Psoas muscle (tissue), 8 donors: Measurements from ENCODE around the gene USP24. TPM values are rescaled to one million over a fixed set of nuclear protein-coding genes. Genes with fewer than 3 reads are reported as not detected.
"Not testable (repeated sequence)": the region's sequence is repeated elsewhere in the genome, so short reads cannot be mapped to it uniquely, and the experiment has no call there.

ENCODE experiments used
- ATAC-seq, 4 donors: fragments of 200-7000 bp; cut with Tn5 transposase; one replicate each; pipeline ENCODE4 v1.9.1; 2020; ENCODE audit warnings: moderate library complexity in 3 of 4, mild to moderate bottlenecking in 2 of 4
- DNase-seq, 2 donors: peaks; one replicate each; pipeline ENCODE4 v3.0.0-alpha.2; 2020
- H3K27ac ChIP-seq: fragments of 200-600 bp; one replicate; pipeline ENCODE4 v1.8.0; 2022
- H3K27me3 ChIP-seq, 3 donors: fragments of 200-600 bp in 1 of 3; one replicate each; pipeline versions ENCODE4 v1.6.1 to v1.8.0; 2013 to 2022; ENCODE audit warnings: low read length in 2 of 3, mild to moderate bottlenecking in 2 of 3, moderate library complexity in 1 of 3; ENCODE audit not compliant: insufficient read depth in 3 of 3
- H3K36me3 ChIP-seq, 2 donors: fragments of 200-600 bp in 1 of 2; one replicate each; pipeline versions ENCODE4 v1.6.1 to v1.8.0; 2013 to 2022; ENCODE audit warnings: low read depth in 1 of 2, mild to moderate bottlenecking in 1 of 2, moderate library complexity in 1 of 2; ENCODE audit not compliant: insufficient read depth in 1 of 2
- H3K4me1 ChIP-seq: fragments of 200-600 bp; one replicate; pipeline ENCODE4 v1.8.0; 2022
- H3K4me3 ChIP-seq: fragments of 200-600 bp; one replicate; pipeline ENCODE4 v1.8.0; 2022; ENCODE audit warnings: mild to moderate bottlenecking
- H3K9me3 ChIP-seq: fragments of 200-600 bp; one replicate; pipeline ENCODE4 v1.8.0; 2022
- WGBS, 3 donors: extraction: QIAGEN DNeasy Blood & Tissue Kit; methylation state at CpG; one replicate each; pipeline versions ENCODE4 v1.1.6 to v1.1.7; 2013; 5-methylcytosine and 5-hydroxymethylcytosine counted together
- intact Hi-C, 2 donors: fragments of 100-400 bp; cut with DNase I; formaldehyde crosslinking; loops; one replicate each; pipeline versions ENCODE4 v1.11.0 to v1.14.2; 2022
- polyA plus RNA-seq, 3 donors: library from polyadenylated mRNA; stranded (reverse); fragments of 200-250 nt; gene quantifications; one replicate each; pipeline ENCODE4 v1.2.3, GENCODE V29; 2013
- total RNA-seq, 4 donors: library from RNA; stranded (reverse); fragmentation: NEBNext Ultra II Directional in 2 of 4; extraction: Animal tissue kit (Norgen Biotek cat#: 25700) in 2 of 4; gene quantifications; one replicate each; pipeline versions ENCODE4 v1.2.1 to v1.2.4, GENCODE V29; 2021 to 2023
- TF ChIP-seq, protein P1 (sequence below): fragments of 200-600 bp; IDR thresholded peaks from one replicate; pipeline ENCODE4 v1.8.0; 2022; ENCODE audit warnings: antibody characterized with exemption
- donor health status: healthy with polysubstance abuse.
- donor health status: DM: no; HTN: no; CAD: no; lungs with moderate emphysema.
- donor health status: Bipolar disorder and iron deficiency.
- donor health status: healthy.
- donor health status: DM: yes; HTN: yes; CAD: no.
- donor health status: DM: no; HTN: no; CAD: no.
- donor health status: DM: no; HTN: no; CAD: no.
- donor health status: DM: yes; HTN: yes; CAD: no.

USP24 gene
- total and polyA plus RNA-seq, 7 donors, result 14.6 to 67.9 (median 53.2) TPM

- TF ChIP-seq, protein P1, sequence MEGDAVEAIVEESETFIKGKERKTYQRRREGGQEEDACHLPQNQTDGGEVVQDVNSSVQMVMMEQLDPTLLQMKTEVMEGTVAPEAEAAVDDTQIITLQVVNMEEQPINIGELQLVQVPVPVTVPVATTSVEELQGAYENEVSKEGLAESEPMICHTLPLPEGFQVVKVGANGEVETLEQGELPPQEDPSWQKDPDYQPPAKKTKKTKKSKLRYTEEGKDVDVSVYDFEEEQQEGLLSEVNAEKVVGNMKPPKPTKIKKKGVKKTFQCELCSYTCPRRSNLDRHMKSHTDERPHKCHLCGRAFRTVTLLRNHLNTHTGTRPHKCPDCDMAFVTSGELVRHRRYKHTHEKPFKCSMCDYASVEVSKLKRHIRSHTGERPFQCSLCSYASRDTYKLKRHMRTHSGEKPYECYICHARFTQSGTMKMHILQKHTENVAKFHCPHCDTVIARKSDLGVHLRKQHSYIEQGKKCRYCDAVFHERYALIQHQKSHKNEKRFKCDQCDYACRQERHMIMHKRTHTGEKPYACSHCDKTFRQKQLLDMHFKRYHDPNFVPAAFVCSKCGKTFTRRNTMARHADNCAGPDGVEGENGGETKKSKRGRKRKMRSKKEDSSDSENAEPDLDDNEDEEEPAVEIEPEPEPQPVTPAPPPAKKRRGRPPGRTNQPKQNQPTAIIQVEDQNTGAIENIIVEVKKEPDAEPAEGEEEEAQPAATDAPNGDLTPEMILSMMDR, result no peak
- intact Hi-C loops, result no loop called here
- Histone ChIP-seq H3K4me3 (no peak overlapping the region), H3K27ac (peak overlapping the region; percentile 14), H3K36me3 (no peaks in the 10 kb centered on the region), H3K9me3 (no peaks in the 10 kb centered on the region), H3K4me1 (peaks cover 47% of the 10 kb centered on the region), H3K27me3 (no peaks in the 10 kb centered on the region)
- DNase-seq, result no peak
- WGBS, 3 donors, result 82 to 89% (median 88%) methylated on average over 3 of the region's 3 CpGs
- peak in 2 of 4 donors; percentile 17 to 21 for ATAC-seq
These were observed 20.3 kb downstream of the USP24 start for GRCh38 chr1:55194851-55195250.

- no peak overlapping the region for H3K4me3 ChIP-seq
- H3K36me3 ChIP-seq, result no peaks in the 10 kb centered on the region
- no peak for ATAC-seq
- peaks cover 41% of the 10 kb centered on the region for H3K4me1 ChIP-seq
- H3K27me3 ChIP-seq, result no peaks in the 10 kb centered on the region
- no peaks in the 10 kb centered on the region for H3K9me3 ChIP-seq
- intact Hi-C loops, result no loop called here
- H3K27ac ChIP-seq, result no peak overlapping the region
- DNase-seq, result no peak
- TF ChIP-seq, protein P1, result no peak
- WGBS, 3 donors, result 81 to 91% (median 89%) methylated on average over 1 of the region's 1 CpG
These were observed 23.1 kb downstream of the USP24 start for GRCh38 chr1:55192093-55192492.

GRCh38 chr1:55191219-55191952 lies 23.8 kb downstream of the USP24 start:
- H3K4me3 ChIP-seq, intact Hi-C loops, H3K27ac ChIP-seq, DNase-seq, H3K9me3 ChIP-seq, H3K36me3 ChIP-seq, ATAC-seq, H3K27me3 ChIP-seq: not testable (repeated sequence)
- H3K4me1 ChIP-seq, result peaks cover 38% of the 10 kb centered on the region
- 84 to 85% (median 85%) methylated on average over 10 to 11 of the region's 11 CpGs for WGBS, 3 donors

- intact Hi-C loops, result no loop called here
- DNase-seq (no peak), ATAC-seq (peak in 1 of 4 donors; percentile 8)
- Histone ChIP-seq H3K27me3 (no peaks in the 10 kb centered on the region), H3K27ac (no peak overlapping the region), H3K36me3 (no peaks in the 10 kb centered on the region), H3K9me3 (no peaks in the 10 kb centered on the region), H3K4me1 (peaks cover 28% of the 10 kb centered on the region), H3K4me3 (no peak overlapping the region)
- 82 to 92% (median 82%) methylated on average over 4 of the region's 4 CpGs for WGBS, 3 donors
- TF ChIP-seq, protein P1, result no peak
These were observed 25.1 kb downstream of the USP24 start for GRCh38 chr1:55190109-55190508.

DNA sequence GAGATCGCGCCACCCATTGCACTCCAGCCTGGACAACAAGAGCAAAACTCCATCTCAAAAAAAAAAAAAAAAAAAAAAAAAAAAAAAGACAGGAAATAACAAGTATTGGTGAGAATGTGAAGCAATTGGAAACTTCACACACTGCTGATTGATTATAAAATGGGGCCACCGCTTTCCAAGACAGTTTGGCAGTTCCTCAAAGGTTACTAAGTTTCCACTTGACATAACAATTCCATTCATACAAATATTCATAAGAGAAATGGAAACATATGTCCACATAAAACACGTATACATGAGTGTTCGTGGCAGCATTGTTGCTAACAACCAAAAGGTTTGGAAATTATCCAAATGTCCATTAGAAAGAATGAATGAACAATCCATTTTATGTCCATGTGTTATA lies 26.3 kb downstream of the USP24 start:
- WGBS, 3 donors, result 87 to 90% (median 88%) methylated on average over 5 of the region's 5 CpGs
- ATAC-seq, result no peak
- Histone ChIP-seq H3K36me3 (no peaks in the 10 kb centered on the region), H3K27me3 (no peaks in the 10 kb centered on the region), H3K4me1 (peaks cover 16% of the 10 kb centered on the region), H3K4me3 (no peak overlapping the region), H3K27ac (no peak overlapping the region), H3K9me3 (peaks cover 4% of the 10 kb centered on the region)
- TF ChIP-seq, protein P1, result no peak
- intact Hi-C loops, result no loop called here
- no peak for DNase-seq
